SK-N-MC (cell line): ENCODE measurements around the gene DOCK1.

Experiments used
- EZH2 ChIP-seq: fragments of 200-600 bp; sonication (generic); IDR thresholded peaks from one replicate; pipeline ENCODE4 v1.6.1; 2017; ENCODE audit warnings: antibody characterized with exemption
- FOXP2 ChIP-seq: optimal IDR thresholded peaks from 2 replicates; pipeline ENCODE3; 2011; ENCODE audit warnings: mild to moderate bottlenecking, moderate library complexity; ENCODE audit not compliant: insufficient read depth; ENCODE audit errors: extremely low read length, control extremely low read depth
- POLR2AphosphoS5 ChIP-seq: IDR thresholded peaks from 2 replicates; pipeline ENCODE4 v1.6.1; 2012; ENCODE audit warnings: mild to moderate bottlenecking, low read depth, low read length, borderline replicate concordance

DNA sequence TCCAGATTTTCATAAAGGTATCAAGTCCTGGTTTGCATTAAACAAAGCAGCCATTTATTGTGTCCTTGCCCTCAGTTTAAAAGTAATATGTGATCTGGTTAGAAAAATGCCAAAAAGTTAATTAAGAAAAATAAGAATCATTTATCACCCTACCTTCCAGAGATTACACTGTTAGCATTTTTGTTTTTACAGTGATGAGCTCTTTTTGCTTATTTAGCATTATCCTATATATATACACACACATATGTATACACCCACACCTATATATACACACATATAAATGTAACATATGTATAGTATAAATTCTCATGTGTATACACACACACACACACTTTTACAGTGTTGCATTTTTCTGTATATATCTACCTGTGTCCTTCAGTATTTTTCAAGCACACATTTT is 163.3 kb downstream of the DOCK1 start:
- TF ChIP-seq POLR2AphosphoS5 (no peak), EZH2 (no peak), FOXP2 (no peak)
